ENCODE results near the gene CFAP251. TPM values are rescaled to one million over a fixed set of nuclear protein-coding genes. Genes with fewer than 3 reads are reported as not detected.
A peak's percentile ranks its signal among the peaks of the same experiment; 100 is the strongest.

The CFAP251 gene
- total RNA-seq, 1 experiment from 2014 or later = 0.24 TPM

GRCh38 chr12:121946313-121947025 is 28.1 kb downstream of the CFAP251 start:
- DNase-seq = no peak
- H3K36me3 ChIP-seq (replicated peaks; ENCODE audit: control insufficient read depth, insufficient read depth, low read length) = no peaks in the 10 kb centered on the region
- no peak overlapping the region for H3K4me3 ChIP-seq (ENCODE audit: insufficient read depth, low read depth, low read length)
- H3K27me3 ChIP-seq (ENCODE audit: control insufficient read depth, insufficient read depth, low read length) = no peaks in the 10 kb centered on the region

DNA sequence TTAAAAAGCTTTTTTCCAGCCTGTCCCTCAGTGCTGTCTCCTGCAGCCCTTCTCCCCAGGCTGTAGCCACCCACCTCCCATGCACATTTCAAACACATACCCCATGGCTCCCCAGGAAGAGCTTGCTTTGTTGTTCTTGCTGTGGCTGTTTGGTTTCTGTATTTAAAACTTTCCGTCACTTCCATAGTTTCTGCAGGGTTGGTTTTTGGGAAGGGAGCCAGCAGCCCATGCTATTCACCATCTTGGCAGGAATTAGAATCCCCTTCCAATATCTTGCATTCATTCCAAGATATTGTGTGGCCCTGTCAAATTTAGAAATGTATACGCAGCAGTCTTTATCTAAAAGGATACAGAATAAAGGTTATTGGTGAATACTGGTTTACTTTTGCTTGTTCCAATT is 29.6 kb downstream of the CFAP251 start:
- no peaks in the 10 kb centered on the region for H3K27me3 ChIP-seq (ENCODE audit: control insufficient read depth, insufficient read depth, low read length)
- DNase-seq = no peak
- no peaks in the 10 kb centered on the region for H3K36me3 ChIP-seq (replicated peaks; ENCODE audit: control insufficient read depth, insufficient read depth, low read length)
- H3K4me3 ChIP-seq (ENCODE audit: insufficient read depth, low read depth, low read length) = no peak overlapping the region

GRCh38 chr12:121949648-121950397 is 31.4 kb downstream of the CFAP251 start:
- Histone ChIP-seq H3K36me3 (replicated peaks; ENCODE audit: control insufficient read depth, insufficient read depth, low read length) (no peaks in the 10 kb centered on the region), H3K27me3 (ENCODE audit: control insufficient read depth, insufficient read depth, low read length) (no peaks in the 10 kb centered on the region), H3K4me3 (ENCODE audit: insufficient read depth, low read depth, low read length) (no peak overlapping the region)
- no peak for DNase-seq

GRCh38 chr12:121953117-121953692 is 34.8 kb downstream of the CFAP251 start:
- no peak for DNase-seq

GRCh38 chr12:121953695-121954094 is 35.3 kb downstream of the CFAP251 start:
- no peak for DNase-seq
- no peaks in the 10 kb centered on the region for H3K27me3 ChIP-seq (ENCODE audit: control insufficient read depth, insufficient read depth, low read length)
- no peaks in the 10 kb centered on the region for H3K36me3 ChIP-seq (replicated peaks; ENCODE audit: control insufficient read depth, insufficient read depth, low read length)
- H3K4me3 ChIP-seq (ENCODE audit: insufficient read depth, low read depth, low read length) = no peak overlapping the region

More at GRCh38 chr12:121953117-121953692, 34.8 kb downstream of the CFAP251 start:
- no peaks in the 10 kb centered on the region for H3K27me3 ChIP-seq (ENCODE audit: control insufficient read depth, insufficient read depth, low read length)
- no peak overlapping the region for H3K4me3 ChIP-seq (ENCODE audit: insufficient read depth, low read depth, low read length)
- no peaks in the 10 kb centered on the region for H3K36me3 ChIP-seq (replicated peaks; ENCODE audit: control insufficient read depth, insufficient read depth, low read length)

- H3K4me3 ChIP-seq (ENCODE audit: insufficient read depth, low read depth, low read length) = no peak overlapping the region
Observed at GRCh38 chr12:121955258-121956237, 37.2 kb downstream of the CFAP251 start.

GRCh38 chr12:121957861-121958515 is 39.6 kb downstream of the CFAP251 start:
- Histone ChIP-seq H3K4me3 (ENCODE audit: insufficient read depth, low read depth, low read length) (no peak overlapping the region), H3K27me3 (ENCODE audit: control insufficient read depth, insufficient read depth, low read length) (no peaks in the 10 kb centered on the region), H3K36me3 (replicated peaks; ENCODE audit: control insufficient read depth, insufficient read depth, low read length) (no peaks in the 10 kb centered on the region)
- DNase-seq = no peak

More at GRCh38 chr12:121955258-121956237, 37.2 kb downstream of the CFAP251 start:
- no peaks in the 10 kb centered on the region for H3K27me3 ChIP-seq (ENCODE audit: control insufficient read depth, insufficient read depth, low read length)
- DNase-seq = peak; percentile 58
- H3K36me3 ChIP-seq (replicated peaks; ENCODE audit: control insufficient read depth, insufficient read depth, low read length) = no peaks in the 10 kb centered on the region

- peak; percentile 56 for DNase-seq
- Histone ChIP-seq H3K36me3 (replicated peaks; ENCODE audit: control insufficient read depth, insufficient read depth, low read length) (no peaks in the 10 kb centered on the region), H3K27me3 (ENCODE audit: control insufficient read depth, insufficient read depth, low read length) (no peaks in the 10 kb centered on the region), H3K4me3 (ENCODE audit: insufficient read depth, low read depth, low read length) (no peak overlapping the region)
Observed at GRCh38 chr12:121958541-121959240, 40.3 kb downstream of the CFAP251 start.

GRCh38 chr12:121960541-121960940 is 42.1 kb downstream of the CFAP251 start:
- Histone ChIP-seq H3K36me3 (replicated peaks; ENCODE audit: control insufficient read depth, insufficient read depth, low read length) (no peaks in the 10 kb centered on the region), H3K27me3 (ENCODE audit: control insufficient read depth, insufficient read depth, low read length) (no peaks in the 10 kb centered on the region), H3K4me3 (ENCODE audit: insufficient read depth, low read depth, low read length) (no peak overlapping the region)
- no peak for DNase-seq

- no peaks in the 10 kb centered on the region for H3K27me3 ChIP-seq (ENCODE audit: control insufficient read depth, insufficient read depth, low read length)
- no peaks in the 10 kb centered on the region for H3K36me3 ChIP-seq (replicated peaks; ENCODE audit: control insufficient read depth, insufficient read depth, low read length)
- no peak for DNase-seq
- no peak overlapping the region for H3K4me3 ChIP-seq (ENCODE audit: insufficient read depth, low read depth, low read length)
Observed at GRCh38 chr12:121961195-121961879, 42.9 kb downstream of the CFAP251 start.

DNA sequence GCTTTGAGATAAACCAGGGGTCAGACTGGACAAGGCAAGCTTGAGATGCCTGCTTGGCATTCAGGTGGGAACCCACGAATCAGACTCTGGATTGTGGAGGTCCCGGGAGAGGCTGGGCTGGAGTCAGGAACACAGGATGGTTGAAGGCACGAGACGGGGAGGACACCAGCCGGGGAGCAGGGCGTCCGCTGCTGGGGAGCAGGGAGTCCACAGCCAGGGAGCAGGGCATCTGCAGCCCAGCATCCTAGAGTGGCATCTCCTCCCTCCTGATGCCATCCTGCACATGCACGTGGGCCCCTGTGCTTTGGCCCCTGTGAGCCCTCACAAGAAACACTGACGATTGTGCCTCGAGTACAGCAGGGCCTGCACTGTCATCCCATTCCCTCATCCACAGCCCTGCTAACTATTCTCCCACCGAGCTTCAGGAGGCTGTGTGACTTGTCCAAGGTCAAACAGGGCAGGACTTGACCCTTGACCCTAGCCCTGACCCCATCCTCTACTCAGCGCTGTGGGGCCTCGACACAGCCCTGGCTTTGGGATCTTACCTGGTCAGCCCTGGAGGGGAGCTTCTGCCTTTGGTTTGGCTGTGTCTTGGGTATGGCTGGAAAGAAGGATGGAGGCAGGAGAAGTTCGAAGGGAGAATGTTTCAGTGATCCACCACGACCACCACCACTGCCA is 45.1 kb downstream of the CFAP251 start:
- DNase-seq = peak; percentile 19
- Histone ChIP-seq H3K36me3 (replicated peaks; ENCODE audit: control insufficient read depth, insufficient read depth, low read length) (no peaks in the 10 kb centered on the region), H3K4me3 (ENCODE audit: insufficient read depth, low read depth, low read length) (no peak overlapping the region), H3K27me3 (ENCODE audit: control insufficient read depth, insufficient read depth, low read length) (no peaks in the 10 kb centered on the region)

DNA sequence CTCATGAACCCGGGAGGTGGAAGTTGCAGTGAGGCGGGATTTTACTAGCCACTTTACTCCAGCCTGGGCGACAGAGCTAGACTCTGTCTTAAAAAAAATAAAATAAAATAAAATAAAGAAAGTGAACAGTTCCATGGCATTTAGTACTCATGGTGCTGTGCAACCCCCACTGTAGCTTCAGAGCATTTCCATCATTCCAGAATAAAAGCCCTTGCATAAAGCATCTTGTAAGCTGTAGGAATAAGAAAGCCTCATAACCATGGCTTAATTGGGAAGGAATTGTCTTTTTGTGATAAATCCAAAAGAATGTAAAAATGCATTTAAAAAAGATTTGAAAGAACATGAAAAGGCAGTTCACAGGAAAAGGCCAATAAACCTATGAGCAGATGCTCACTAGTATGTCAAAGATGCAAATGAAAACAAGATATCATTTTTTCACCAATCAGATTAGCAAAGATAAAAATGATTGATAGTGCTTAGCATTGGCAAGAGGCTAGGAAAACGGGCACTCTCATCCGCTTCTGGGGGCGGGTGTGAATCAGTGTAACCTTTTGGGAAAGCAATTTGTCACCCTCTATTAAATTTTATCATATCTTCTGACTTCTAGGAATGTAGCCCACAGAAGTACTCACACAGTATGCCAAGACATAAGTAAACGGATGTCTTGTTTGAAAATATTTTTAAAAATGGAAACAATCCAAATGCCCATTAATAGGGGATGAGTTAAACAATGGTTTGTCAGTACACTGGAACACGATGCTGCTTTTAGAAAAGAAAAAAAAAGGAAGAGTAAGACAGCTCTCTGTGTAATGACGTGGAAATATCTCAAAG is 46.6 kb downstream of the CFAP251 start:
- no peaks in the 10 kb centered on the region for H3K27me3 ChIP-seq (ENCODE audit: control insufficient read depth, insufficient read depth, low read length)
- H3K4me3 ChIP-seq (ENCODE audit: insufficient read depth, low read depth, low read length) = no peak overlapping the region
- DNase-seq = no peak
- H3K36me3 ChIP-seq (replicated peaks; ENCODE audit: control insufficient read depth, insufficient read depth, low read length) = no peaks in the 10 kb centered on the region

Measured in H7 (cell line).